Epithelial cell of esophagus (primary cell): ENCODE measurements around the gene EPC2.
A peak's percentile ranks its signal among the peaks of the same experiment; 100 is the strongest.
"Not testable (repeated sequence)": the region's sequence is repeated elsewhere in the genome, so short reads cannot be mapped to it uniquely, and the experiment has no call there.

Experiments
- DNase-seq: peaks from one replicate; pipeline ENCODE4 v3.0.0; 2010; ENCODE audit warnings: low read depth
- H3K4me3 ChIP-seq: 2 replicates; pipeline ENCODE4 v1.5.1; 2011; ENCODE audit warnings: mild to moderate bottlenecking, low read length, control low read depth
- CTCF ChIP-seq: IDR thresholded peaks from 2 replicates; pipeline ENCODE4 v1.5.1; 2011; ENCODE audit warnings: low read depth, mild to moderate bottlenecking, low read length, control low read depth, inconsistent platforms; ENCODE audit not compliant: insufficient read depth; ENCODE audit errors: missing control alignments

EPC2 gene

GRCh38 chr2:148658807-148659722 lies 14.5 kb downstream of the EPC2 start:
- no peak for TF ChIP-seq CTCF
- no peak overlapping the region for H3K4me3 ChIP-seq
- peak; percentile 51 for DNase-seq

GRCh38 chr2:148660999-148661398 lies 16.4 kb downstream of the EPC2 start:
- no peak for TF ChIP-seq CTCF
- DNase-seq, result no peak
- no peak overlapping the region for H3K4me3 ChIP-seq

GRCh38 chr2:148662332-148662731 lies 17.8 kb downstream of the EPC2 start:
- H3K4me3 ChIP-seq, DNase-seq: not testable (repeated sequence)

- DNase-seq, result no peak
Measured at GRCh38 chr2:148664229-148664628, 19.7 kb downstream of the EPC2 start.

GRCh38 chr2:148666555-148666954 lies 22.0 kb downstream of the EPC2 start:
- DNase-seq, result peak; percentile 19
- no peak overlapping the region for H3K4me3 ChIP-seq
- TF ChIP-seq CTCF, result no peak

More at GRCh38 chr2:148664229-148664628, 19.7 kb downstream of the EPC2 start:
- no peak for TF ChIP-seq CTCF
- H3K4me3 ChIP-seq, result no peak overlapping the region

GRCh38 chr2:148667113-148667836 lies 22.7 kb downstream of the EPC2 start:
- no peak overlapping the region for H3K4me3 ChIP-seq
- TF ChIP-seq CTCF, result no peak
- DNase-seq, result no peak

GRCh38 chr2:148670773-148671172 lies 26.2 kb downstream of the EPC2 start:
- DNase-seq, result peak; percentile 77

More at GRCh38 chr2:148670773-148671172, 26.2 kb downstream of the EPC2 start:
- H3K4me3 ChIP-seq, result no peak overlapping the region
- TF ChIP-seq CTCF, result no peak
